Peyer's patch (tissue), 4 donors: Measurements from ENCODE around the gene HMGXB3. TPM values are rescaled to one million over a fixed set of nuclear protein-coding genes. Genes with fewer than 3 reads are reported as not detected.

Source experiments
- DNase-seq, 3 donors: peaks; one replicate each; pipeline ENCODE4 v3.0.0-alpha.2; 2017 to 2019
- H3K27ac ChIP-seq, 4 donors: fragments of 200-600 bp; sonication (generic); one replicate each; pipeline ENCODE4 v1.5.1; 2016 to 2019
- H3K27me3 ChIP-seq, 2 donors: fragments of 200-600 bp; sonication (generic); one replicate each; pipeline ENCODE4 v1.5.1; 2019
- H3K36me3 ChIP-seq, 3 donors: fragments of 200-600 bp; sonication (generic); one replicate each; pipeline ENCODE4 v1.5.1; 2016 to 2019
- H3K4me1 ChIP-seq, 4 donors: fragments of 200-600 bp; sonication (generic); one replicate each; pipeline ENCODE4 v1.5.1; 2016 to 2019
- H3K4me3 ChIP-seq, 4 donors: fragments of 200-600 bp; sonication (generic); 1 replicate in 3 of 4; 2 replicates in 1 of 4; pipeline ENCODE4 v1.5.1; 2016 to 2019; ENCODE audit warnings: mild to moderate bottlenecking in 1 of 4
- H3K9me3 ChIP-seq, 4 donors: fragments of 200-600 bp; sonication (generic); one replicate each; pipeline ENCODE4 v1.5.1; 2016 to 2019; ENCODE audit warnings: mild to moderate bottlenecking in 1 of 4
- CTCF ChIP-seq, 6 experiments: fragments of 450-650 bp in 4 of 6; fragments of 200-600 bp in 2 of 6; sonication (generic) in 1 of 6; IDR thresholded peaks; one replicate each; pipeline ENCODE4 v1.5.1; 2017 to 2019; ENCODE audit warnings: antibody characterized with exemption in 6 of 6, mild to moderate bottlenecking in 3 of 6, moderate library complexity in 1 of 6
- POLR2A ChIP-seq, 2 donors: fragments of 450-650 bp; IDR thresholded peaks; one replicate each; pipeline ENCODE4 v1.5.1; 2017; ENCODE audit warnings: antibody characterized with exemption in 2 of 2, mild to moderate bottlenecking in 2 of 2, moderate library complexity in 2 of 2
- total RNA-seq, 4 donors: library from RNA; depleted of rRNA; stranded (reverse); fragments of >200 nt; gene quantifications; one replicate each; pipeline ENCODE4 v1.1.0, GENCODE V29; 2016

HMGXB3 gene
- total RNA-seq, 4 donors from 2014 or later = 24.3 to 45.0 (median 41.4) TPM

- Histone ChIP-seq H3K36me3 (no peaks in the 10 kb centered on the region), H3K4me3 (no peak overlapping the region), H3K9me3 (no peaks in the 10 kb centered on the region), H3K27ac (no peak overlapping the region), H3K4me1 (no peaks in the 10 kb centered on the region), H3K27me3 (no peaks in the 10 kb centered on the region)
- TF ChIP-seq CTCF (IDR thresholded peaks at IDR 0.05) (no peak), POLR2A (IDR thresholded peaks at IDR 0.05) (no peak)
- peak in 1 of 3 donors; percentile 46 for DNase-seq
Measured at GRCh38 chr5:150068472-150068871, 67.9 kb downstream of the HMGXB3 start.

- no peaks in the 10 kb centered on the region for H3K9me3 ChIP-seq
- no peak overlapping the region for H3K4me3 ChIP-seq
- H3K4me1 ChIP-seq = no peaks in the 10 kb centered on the region
- no peak overlapping the region for H3K27ac ChIP-seq
- no peaks in the 10 kb centered on the region for H3K36me3 ChIP-seq
- peak in 1 of 3 donors; percentile 40 for DNase-seq
- TF ChIP-seq POLR2A (IDR thresholded peaks at IDR 0.05) (no peak), CTCF (IDR thresholded peaks at IDR 0.05) (no peak)
- no peaks in the 10 kb centered on the region for H3K27me3 ChIP-seq
Measured at GRCh38 chr5:150068961-150069645, 68.6 kb downstream of the HMGXB3 start.

DNA sequence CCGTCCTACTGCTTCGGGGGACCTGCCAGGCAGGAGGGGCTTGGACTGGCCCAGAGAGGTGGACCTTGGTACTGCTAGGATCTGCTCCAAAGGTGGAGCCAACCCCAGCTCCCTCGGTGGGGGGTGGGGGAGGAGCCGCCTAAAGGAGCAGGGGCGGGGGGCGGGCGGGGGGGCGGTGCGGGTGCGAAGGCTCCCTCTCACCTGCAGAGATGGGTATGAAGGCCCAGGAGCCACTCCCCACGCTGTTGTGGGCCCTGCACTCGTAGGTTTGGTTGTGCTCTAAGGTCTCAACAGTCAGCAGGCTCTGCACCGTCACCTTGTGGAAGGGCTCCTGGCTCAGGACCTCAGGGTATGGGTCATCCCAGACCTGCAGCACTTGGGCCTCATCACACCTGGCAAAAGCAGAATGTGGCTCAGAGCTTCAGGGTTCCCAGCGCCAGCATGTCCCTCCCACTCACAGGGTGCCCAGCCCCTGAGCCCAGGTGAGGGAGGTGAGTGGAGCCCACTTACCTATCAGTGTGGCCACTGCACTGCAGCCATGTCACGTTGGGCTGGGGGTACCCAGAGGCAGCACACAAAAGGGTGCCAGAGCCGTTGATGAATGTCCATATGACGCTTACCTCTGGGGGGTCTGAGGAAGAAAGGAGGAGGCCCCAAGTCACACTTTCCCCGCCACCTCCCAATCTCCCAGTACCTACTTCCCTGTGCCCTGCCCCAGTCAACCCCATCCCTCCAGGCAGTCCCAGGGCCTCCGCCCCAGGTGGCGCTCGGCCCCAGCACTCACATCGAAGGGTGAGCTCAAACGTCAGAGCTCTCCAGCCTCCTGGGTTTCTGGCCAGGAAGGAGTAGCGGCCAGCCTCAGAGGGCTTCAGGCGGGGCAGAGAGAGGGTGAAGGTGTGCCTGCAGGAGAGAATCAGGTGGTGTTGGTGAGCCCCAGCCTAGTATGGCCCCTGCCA is 69.4 kb downstream of the HMGXB3 start:
- peak in 2 of 3 donors; percentile 29 to 47 for DNase-seq
- H3K4me1 ChIP-seq = no peaks in the 10 kb centered on the region
- H3K36me3 ChIP-seq = no peaks in the 10 kb centered on the region
- H3K27ac ChIP-seq = no peak overlapping the region
- no peaks in the 10 kb centered on the region for H3K27me3 ChIP-seq
- no peak for TF ChIP-seq POLR2A (IDR thresholded peaks at IDR 0.05)
- TF ChIP-seq CTCF (IDR thresholded peaks at IDR 0.05) = peak in 1 of 6 experiments; percentile 5
- H3K4me3 ChIP-seq = no peak overlapping the region
- H3K9me3 ChIP-seq = no peaks in the 10 kb centered on the region

GRCh38 chr5:150070821-150071220 is 70.3 kb downstream of the HMGXB3 start:
- Histone ChIP-seq H3K36me3 (no peaks in the 10 kb centered on the region), H3K27me3 (no peaks in the 10 kb centered on the region), H3K9me3 (no peaks in the 10 kb centered on the region), H3K4me3 (no peak overlapping the region), H3K4me1 (no peaks in the 10 kb centered on the region), H3K27ac (no peak overlapping the region)
- DNase-seq = peak in 1 of 3 donors; percentile 14
- no peak for TF ChIP-seq POLR2A (IDR thresholded peaks at IDR 0.05)
- TF ChIP-seq CTCF (IDR thresholded peaks at IDR 0.05) = no peak

GRCh38 chr5:150073086-150073625 is 72.6 kb downstream of the HMGXB3 start:
- Histone ChIP-seq H3K36me3 (no peaks in the 10 kb centered on the region), H3K4me3 (no peak overlapping the region), H3K9me3 (no peaks in the 10 kb centered on the region), H3K27ac (no peak overlapping the region), H3K27me3 (no peaks in the 10 kb centered on the region), H3K4me1 (no peaks in the 10 kb centered on the region)
- TF ChIP-seq POLR2A (IDR thresholded peaks at IDR 0.05) (no peak), CTCF (IDR thresholded peaks at IDR 0.05) (no peak)
- peak in 1 of 3 donors; percentile 19 for DNase-seq
